B cell (primary cell): ENCODE measurements around the gene CHST11. TPM values are rescaled to one million over a fixed set of nuclear protein-coding genes. Genes with fewer than 3 reads are reported as not detected.

ENCODE experiments used
- ATAC-seq: fragments of 200-7000 bp; cut with Tn5 transposase; one replicate; pipeline ENCODE4 v1.10.0; 2021; ENCODE audit warnings: low read depth, mild to moderate bottlenecking, moderate number of reproducible peaks, moderate library complexity
- CTCF ChIA-PET: fragments of 350-600 bp; sonication (Branson Sonifier 250); formaldehyde crosslinking; loops from one replicate; lab custom pipeline; 2021; ENCODE audit warnings: antibody characterized with exemption, inconsistent platforms; lab: Charles Lee
- POLR2A ChIA-PET: fragments of 350-600 bp; sonication (Branson Sonifier 250); formaldehyde crosslinking; loops from one replicate; lab custom pipeline; 2021; ENCODE audit warnings: antibody characterized with exemption; lab: Charles Lee
- DNase-seq: peaks from one replicate; pipeline ENCODE4 v3.0.0; 2013
- H2AFZ ChIP-seq: 2 replicates; pipeline ENCODE4 v1.6.1; 2012; ENCODE audit warnings: mild to moderate bottlenecking, low read depth, low read length; ENCODE audit not compliant: insufficient read depth, poor library complexity, severe bottlenecking
- H3K27ac ChIP-seq, 2 donors: 1 replicate in 1 of 2; 2 replicates in 1 of 2; pipeline ENCODE4 v1.5.1; 2012 to 2013; ENCODE audit warnings: low read length in 2 of 2, mild to moderate bottlenecking in 2 of 2, moderate library complexity in 1 of 2
- H3K27me3 ChIP-seq, 4 experiments: fragments of 200-600 bp in 1 of 4; sonication (generic) in 1 of 4; replicated peaks in 1 of 4; 1 replicate in 2 of 4; 2 replicates in 2 of 4; pipeline versions ENCODE4 v1.6.1 to v1.7.0; 2013 to 2016; ENCODE audit warnings: low read length in 3 of 4, mild to moderate bottlenecking in 2 of 4, mixed read lengths in 1 of 4, moderate library complexity in 1 of 4; ENCODE audit not compliant: insufficient read depth in 4 of 4, control insufficient read depth in 3 of 4; ENCODE audit errors: control extremely low read depth in 1 of 4
- H3K36me3 ChIP-seq, 2 experiments: replicated peaks in 1 of 2; 1 replicate in 1 of 2; 2 replicates in 1 of 2; pipeline versions ENCODE4 v1.6.1 to v1.7.1; 2013; ENCODE audit warnings: low read length in 1 of 2; ENCODE audit not compliant: insufficient read depth in 2 of 2, control insufficient read depth in 1 of 2; ENCODE audit errors: control extremely low read depth in 1 of 2, extremely low read depth in 1 of 2
- H3K4me1 ChIP-seq, 2 donors: fragments of 200-600 bp in 1 of 2; sonication (generic) in 1 of 2; 1 replicate in 1 of 2; 2 replicates in 1 of 2; pipeline versions ENCODE4 v1.5.1 to v1.6.1; 2013 to 2017; ENCODE audit warnings: low read length in 2 of 2; ENCODE audit not compliant: control insufficient read depth in 2 of 2, insufficient read depth in 2 of 2
- H3K4me2 ChIP-seq: replicated peaks from 2 replicates; pipeline ENCODE3; 2012; ENCODE audit warnings: mild to moderate bottlenecking, low read depth, low read length; ENCODE audit not compliant: poor library complexity, severe bottlenecking
- H3K4me3 ChIP-seq, 5 experiments: fragments of 200-600 bp in 1 of 5; sonication (generic) in 1 of 5; 1 replicate in 3 of 5; 2 replicates in 2 of 5; pipeline versions ENCODE4 v1.5.1 to v1.7.0; 2011 to 2016; ENCODE audit warnings: low read length in 4 of 5, mild to moderate bottlenecking in 4 of 5, low read depth in 2 of 5, control low read depth in 1 of 5, moderate library complexity in 1 of 5; ENCODE audit not compliant: insufficient read depth in 1 of 5; ENCODE audit errors: control extremely low read depth in 1 of 5, extremely low read depth in 1 of 5
- H3K79me2 ChIP-seq: fragments of 200-600 bp; sonication (generic); one replicate; pipeline ENCODE4 v1.6.0; 2016; ENCODE audit warnings: low read length; ENCODE audit not compliant: control insufficient read depth, insufficient read depth
- H3K9ac ChIP-seq: fragments of 200-600 bp; sonication (generic); 2 replicates; pipeline ENCODE4 v1.6.1; 2017; ENCODE audit warnings: mild to moderate bottlenecking, low read length, moderate library complexity
- H3K9me3 ChIP-seq, 3 donors: one replicate each; pipeline versions ENCODE4 v1.6.1 to v1.7.1; 2013; ENCODE audit warnings: low read length in 2 of 3; ENCODE audit not compliant: control insufficient read depth in 2 of 3, insufficient read depth in 1 of 3; ENCODE audit errors: control extremely low read depth in 1 of 3
- H4K20me1 ChIP-seq: 2 replicates; pipeline ENCODE4 v1.6.0; 2012; ENCODE audit warnings: mild to moderate bottlenecking, low read length; ENCODE audit not compliant: insufficient read depth, control insufficient read depth, poor library complexity, severe bottlenecking
- H3K27ac Mint-ChIP-seq: one replicate; pipeline ENCODE4 v1.8.0; 2021; ENCODE audit warnings: mixed read lengths
- H3K27me3 Mint-ChIP-seq: one replicate; pipeline ENCODE4 v1.8.0; 2021; ENCODE audit warnings: mixed read lengths
- H3K4me1 Mint-ChIP-seq: one replicate; pipeline ENCODE4 v1.8.0; 2021; ENCODE audit warnings: mixed read lengths
- H3K4me3 Mint-ChIP-seq: one replicate; pipeline ENCODE4 v1.8.0; 2021; ENCODE audit warnings: mixed read lengths
- H3K9me3 Mint-ChIP-seq: one replicate; pipeline ENCODE4 v1.8.0; 2022; ENCODE audit warnings: mixed read lengths; ENCODE audit not compliant: insufficient read depth
- CTCF ChIP-seq: fragments of 200-600 bp; IDR thresholded peaks from one replicate; pipeline ENCODE4 v1.8.0; 2022; ENCODE audit warnings: antibody characterized with exemption, mild to moderate bottlenecking
- EZH2 ChIP-seq: IDR thresholded peaks from 2 replicates; pipeline ENCODE4 v1.6.1; 2012; ENCODE audit warnings: borderline replicate concordance, low read depth, mild to moderate bottlenecking, moderate library complexity, low read length; ENCODE audit not compliant: insufficient read depth, poor library complexity, severe bottlenecking
- WGBS: methylation state at CpG from one replicate; pipeline ENCODE4 v1.1.5; 2013; ENCODE audit warnings: missing lambda C conversion rate; ENCODE audit not compliant: insufficient coverage; 5-methylcytosine and 5-hydroxymethylcytosine counted together
- intact Hi-C: fragments of 100-400 bp; cut with micrococcal nuclease; formaldehyde crosslinking; loops from one replicate; pipeline ENCODE4 v1.10.0; 2022
- polyA plus RNA-seq: library from polyadenylated mRNA; depleted of rRNA; stranded (reverse); fragments of >200 nt; gene quantifications from 2 replicates; pipeline ENCODE4 v1.2.3, GENCODE V29; 2012
- total RNA-seq, 2 donors: library from RNA; stranded (reverse); fragments of 120-200 nt in 1 of 2; gene quantifications; 1 replicate in 1 of 2; 2 replicates in 1 of 2; pipeline versions ENCODE4 v1.2.3 to v1.2.4, GENCODE V29; 2013 to 2022

The CHST11 gene
- total and polyA plus RNA-seq, 2 donors (not counting 1 experiment from before 2014, with no cell fraction given) = 46.3 to 152 TPM

GRCh38 chr12:104628831-104629135, 172.0 kb downstream of the CHST11 start:
- Mint-ChIP-seq H3K4me1 (peaks cover 46% of the 10 kb centered on the region), H3K27ac (peak overlapping the region; percentile 0), H3K27me3 (no peaks in the 10 kb centered on the region), H3K4me3 (no peak overlapping the region), H3K9me3 (no peaks in the 10 kb centered on the region)
- H3K9ac ChIP-seq = no peak overlapping the region
- peaks cover 23% of the 10 kb centered on the region for H4K20me1 ChIP-seq
- H3K4me2 ChIP-seq = no peak overlapping the region
- ChIA-PET CTCF (interaction anchor here (1.7 kb wide), 1 partner anchor 247 kb away, joined by 8 read pairs; no protein-coding TSS in a partner anchor), POLR2A (no interaction called here)
- H3K27ac ChIP-seq = no peak overlapping the region
- H3K36me3 ChIP-seq = peaks cover 2% of the 10 kb centered on the region in 2 experiments
- H2AFZ ChIP-seq = no peak overlapping the region
- H3K4me3 ChIP-seq = no peak overlapping the region
- H3K9me3 ChIP-seq = no peaks in the 10 kb centered on the region
- no peak for TF ChIP-seq EZH2
- TF ChIP-seq CTCF = no peak
- H3K79me2 ChIP-seq = peaks cover 98% of the 10 kb centered on the region
- intact Hi-C loops = no loop called here
- DNase-seq = no peak
- ATAC-seq = no peak
- H3K27me3 ChIP-seq = no peaks in the 10 kb centered on the region
- WGBS = 94% methylated on average over 2 of the region's 3 CpGs
- peaks cover 0 to 9% of the 10 kb centered on the region in 2 donors for H3K4me1 ChIP-seq

- 75% methylated on average over 4 of the region's 6 CpGs for WGBS
Observed at GRCh38 chr12:104630230-104630670, 173.5 kb downstream of the CHST11 start.

More at GRCh38 chr12:104630230-104630670, 173.5 kb downstream of the CHST11 start:
- no peak overlapping the region for H2AFZ ChIP-seq
- H3K27ac ChIP-seq = no peak overlapping the region
- no peaks in the 10 kb centered on the region for H3K9me3 Mint-ChIP-seq
- peaks cover 0 to 9% of the 10 kb centered on the region in 2 donors for H3K4me1 ChIP-seq
- H3K27ac Mint-ChIP-seq = no peak overlapping the region
- H3K9me3 ChIP-seq = no peaks in the 10 kb centered on the region
- H3K27me3 ChIP-seq = no peaks in the 10 kb centered on the region
- DNase-seq = no peak
- no peak overlapping the region for H3K4me3 ChIP-seq
- peaks cover 23% of the 10 kb centered on the region for H4K20me1 ChIP-seq
- no peak overlapping the region for H3K9ac ChIP-seq
- H3K36me3 ChIP-seq = peaks cover 0 to 2% of the 10 kb centered on the region in 2 experiments
- no peak overlapping the region for H3K4me2 ChIP-seq
- POLR2A ChIA-PET = no interaction called here
- H3K27me3 Mint-ChIP-seq = no peaks in the 10 kb centered on the region
- no peak overlapping the region for H3K4me3 Mint-ChIP-seq
- no peak for TF ChIP-seq CTCF
- no peak for TF ChIP-seq EZH2
- H3K4me1 Mint-ChIP-seq = peaks cover 36% of the 10 kb centered on the region
- CTCF ChIA-PET = interaction anchor here (1.1 to 1.4 kb wide), 2 partner anchors 49 to 423 kb away, joined by 3 read pairs; no protein-coding TSS in a partner anchor
- intact Hi-C loops = no loop called here
- no peak for ATAC-seq
- peaks cover 98% of the 10 kb centered on the region for H3K79me2 ChIP-seq
